Measurements from ENCODE around the gene GZMH.

GZMH gene

GRCh38 chr14:24613241-24613640 is 3.8 kb upstream of the GZMH start:
- no peak overlapping the region for H3K27ac ChIP-seq
- no peak for TF ChIP-seq CTCF (IDR thresholded peaks at IDR 0.05)
- no peak for DNase-seq (ENCODE audit: low spot score)
- no peak overlapping the region for H3K4me3 ChIP-seq

GRCh38 chr14:24612196-24612595 is 2.7 kb upstream of the GZMH start:
- no peak for DNase-seq (ENCODE audit: low spot score)
- no peak for TF ChIP-seq CTCF (IDR thresholded peaks at IDR 0.05)
- Histone ChIP-seq H3K27ac (no peak overlapping the region), H3K4me3 (no peak overlapping the region)

GRCh38 chr14:24607635-24608514 is 1.6 kb downstream of the GZMH start:
- H3K4me3 ChIP-seq = no peak overlapping the region
- no peak for TF ChIP-seq CTCF (IDR thresholded peaks at IDR 0.05)
- no peak for DNase-seq (ENCODE audit: low spot score)
- H3K27ac ChIP-seq = no peak overlapping the region

- TF ChIP-seq CTCF (IDR thresholded peaks at IDR 0.05) = no peak
- Histone ChIP-seq H3K27ac (no peak overlapping the region), H3K4me3 (no peak overlapping the region)
- DNase-seq (ENCODE audit: low spot score) = no peak
Measured at GRCh38 chr14:24607081-24607480, 2.4 kb downstream of the GZMH start.

- DNase-seq (ENCODE audit: low spot score) = no peak
- TF ChIP-seq CTCF (IDR thresholded peaks at IDR 0.05) = no peak
- Histone ChIP-seq H3K4me3 (no peak overlapping the region), H3K27ac (no peak overlapping the region)
Measured at GRCh38 chr14:24606297-24606696, 3.2 kb downstream of the GZMH start.

- Histone ChIP-seq H3K4me3 (no peak overlapping the region), H3K27ac (no peak overlapping the region)
- no peak for DNase-seq (ENCODE audit: low spot score)
Measured at GRCh38 chr14:24605435-24606190, 3.9 kb downstream of the GZMH start.

More at GRCh38 chr14:24605435-24606190, 3.9 kb downstream of the GZMH start:
- no peak for TF ChIP-seq CTCF (IDR thresholded peaks at IDR 0.05)

All from coronary artery (tissue), 2 donors.